Measurements from ENCODE around the gene ST6GALNAC5.

GRCh38 chr1:76933847-76934815 is 66.9 kb downstream of the ST6GALNAC5 start:
- TF ChIP-seq CTCF (conservative IDR thresholded peaks at IDR 0.05) (no peak), EZH2 (IDR thresholded peaks at IDR 0.05; ENCODE audit: low read depth) (no peak)
